NK-92 treated with Interleukin-12 subunit alpha and Interleukin-12 subunit beta, amount 100 ng/mL, for 24 hours (cell line): Measurements from ENCODE around the gene STMN1.

Experiments
- DNase-seq: peaks from one replicate; lab custom pipeline; 2025; lab: John Stamatoyannopoulos, UW

Gene STMN1

DNA sequence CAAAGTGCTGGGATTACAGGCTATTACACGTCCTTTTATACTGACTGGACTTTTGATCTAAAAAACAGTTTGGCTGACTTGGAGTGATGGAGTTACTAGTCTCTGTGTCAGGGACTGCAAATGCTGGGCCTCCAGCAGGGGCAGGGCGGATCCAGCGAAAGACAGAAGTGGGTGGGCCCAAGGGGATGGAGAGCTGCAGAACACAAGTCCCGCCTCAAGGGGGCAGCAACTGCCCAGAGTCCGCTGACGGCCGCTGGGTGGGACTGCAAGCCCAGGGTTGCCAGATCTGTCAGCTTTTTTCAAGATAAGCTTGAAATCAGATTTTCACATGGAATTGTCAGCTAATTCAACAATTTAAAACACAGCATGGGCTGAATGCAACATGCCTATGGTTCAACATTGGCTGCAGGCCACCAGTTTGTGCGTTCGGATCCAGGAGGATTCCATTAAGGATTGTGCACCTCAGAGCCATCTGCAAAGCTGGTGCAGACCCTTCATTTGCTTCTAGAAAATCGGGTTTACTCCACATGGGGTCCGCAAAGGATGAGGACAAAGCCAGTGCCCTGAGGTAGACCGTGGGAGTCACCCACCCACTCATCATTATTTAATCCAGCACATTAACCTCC lies 10.7 kb downstream of the STMN1 start:
- DNase-seq, result peak; percentile 70

DNA sequence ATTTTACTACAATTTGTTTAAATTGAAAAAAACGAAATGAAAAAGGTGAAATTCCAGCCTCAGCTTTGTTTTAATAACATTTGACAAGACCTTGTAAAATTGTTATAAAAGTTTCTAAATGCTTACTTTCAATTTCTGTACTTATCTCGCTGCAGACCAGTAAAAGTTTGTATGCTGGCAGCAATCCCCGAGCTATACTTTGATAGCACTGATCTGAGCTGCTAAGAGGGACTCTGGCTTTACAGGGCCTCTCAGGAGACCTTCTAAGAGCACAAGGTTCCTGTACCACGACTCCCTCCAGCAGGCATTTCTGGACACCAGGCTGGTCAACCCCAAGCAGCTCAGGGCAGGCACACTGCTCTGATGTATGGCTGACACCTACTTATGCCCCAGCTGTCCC lies 13.1 kb downstream of the STMN1 start:
- no peak for DNase-seq

GRCh38 chr1:25891606-25892005 lies 14.6 kb downstream of the STMN1 start:
- no peak for DNase-seq

- DNase-seq, result no peak
These were observed 15.8 kb downstream of the STMN1 start for GRCh38 chr1:25890239-25891034.

- no peak for DNase-seq
These were observed 16.7 kb downstream of the STMN1 start for GRCh38 chr1:25889470-25889869.

DNA sequence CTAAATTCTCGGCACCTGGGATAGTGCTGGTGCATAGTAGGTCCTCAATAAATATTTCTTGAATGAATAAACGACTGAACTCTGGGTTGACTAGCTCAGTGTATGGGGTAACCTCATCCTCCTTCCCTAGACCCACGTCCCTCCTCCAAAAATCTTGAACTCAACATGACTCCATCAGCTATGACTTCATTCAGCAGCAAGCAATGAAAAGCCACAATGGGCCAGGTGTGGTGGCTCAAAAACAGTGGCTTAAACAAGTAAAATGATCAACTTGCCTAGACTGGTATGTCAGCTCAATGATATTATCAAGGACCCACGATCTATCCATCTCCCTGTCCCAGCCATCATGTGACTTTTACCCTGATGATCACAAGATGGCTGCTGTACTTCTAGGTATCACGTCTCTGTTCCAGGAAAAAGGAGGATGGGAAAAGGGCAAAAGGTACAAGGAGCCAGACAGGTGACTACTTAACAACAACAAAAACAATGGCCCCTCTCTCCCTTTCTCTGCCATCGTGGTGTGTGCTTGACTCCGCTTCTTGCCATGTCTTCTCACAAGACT lies 17.7 kb downstream of the STMN1 start:
- DNase-seq, result no peak

DNA sequence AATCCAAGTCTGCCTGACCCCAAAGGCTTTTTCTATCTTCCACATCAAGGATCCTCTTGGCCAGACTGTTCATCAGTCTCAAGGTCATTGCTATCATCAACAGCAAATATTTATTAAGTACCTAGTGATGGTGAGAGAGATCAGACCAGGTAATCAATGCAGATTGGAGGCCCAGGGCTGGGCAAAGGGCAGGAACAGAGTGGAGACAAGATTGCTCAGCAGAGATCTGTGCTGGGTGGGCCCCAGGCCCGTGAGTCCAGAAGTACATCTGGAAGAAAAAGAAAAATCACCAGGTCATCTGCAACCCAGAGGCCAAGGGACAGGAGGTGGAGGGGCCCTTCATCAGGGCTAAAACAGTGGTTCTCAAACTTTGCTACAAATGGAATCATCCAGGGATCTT lies 20.6 kb downstream of the STMN1 start:
- no peak for DNase-seq

GRCh38 chr1:25881266-25881665 lies 25.0 kb downstream of the STMN1 start:
- DNase-seq, result no peak

- DNase-seq, result no peak
These were observed 25.7 kb downstream of the STMN1 start for GRCh38 chr1:25880518-25880917.

- DNase-seq, result no peak
These were observed 26.5 kb downstream of the STMN1 start for GRCh38 chr1:25879675-25880074.

- no peak for DNase-seq
These were observed 27.5 kb downstream of the STMN1 start for GRCh38 chr1:25878690-25879089.

DNA sequence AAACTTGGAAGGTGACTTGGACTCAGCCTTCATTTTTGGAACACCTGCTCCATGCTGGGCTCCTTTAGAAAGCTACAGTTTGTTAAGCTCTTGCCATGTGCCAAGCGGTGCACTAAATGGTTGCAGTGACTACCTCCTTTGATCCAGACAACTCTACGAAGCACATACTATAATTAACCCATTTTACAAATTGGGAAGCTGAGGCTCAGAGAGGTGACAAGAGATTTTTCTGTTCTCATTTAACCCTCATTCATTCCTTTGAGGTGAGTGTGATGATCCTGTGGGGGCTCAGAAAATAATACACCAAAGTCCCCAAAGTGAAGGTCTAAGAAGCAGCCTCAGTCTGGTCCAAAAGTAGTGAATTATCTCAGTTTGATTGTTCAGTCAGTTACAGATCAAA lies 29.1 kb downstream of the STMN1 start:
- DNase-seq, result no peak

DNA sequence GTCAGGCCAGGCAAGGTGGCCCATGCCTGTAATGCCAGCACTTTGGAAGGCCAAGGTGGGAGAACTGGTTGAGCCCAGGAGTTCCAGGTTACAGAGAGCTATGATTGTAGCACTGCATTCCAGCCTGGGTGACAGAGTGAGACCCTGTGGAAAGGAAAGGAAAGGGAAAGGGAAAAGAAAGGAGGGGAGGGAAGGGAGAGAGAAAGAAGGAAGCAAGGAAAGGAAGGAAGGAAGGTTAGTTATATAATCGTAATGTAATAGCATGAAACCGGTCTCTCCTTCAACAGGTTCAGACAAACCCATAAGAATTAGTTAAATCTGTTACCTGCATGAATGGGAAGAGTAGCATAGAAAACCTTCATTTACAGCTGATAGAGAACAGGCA lies 29.5 kb downstream of the STMN1 start:
- DNase-seq, result no peak

- no peak for DNase-seq
These were observed 30.1 kb downstream of the STMN1 start for GRCh38 chr1:25875856-25876692.

DNA sequence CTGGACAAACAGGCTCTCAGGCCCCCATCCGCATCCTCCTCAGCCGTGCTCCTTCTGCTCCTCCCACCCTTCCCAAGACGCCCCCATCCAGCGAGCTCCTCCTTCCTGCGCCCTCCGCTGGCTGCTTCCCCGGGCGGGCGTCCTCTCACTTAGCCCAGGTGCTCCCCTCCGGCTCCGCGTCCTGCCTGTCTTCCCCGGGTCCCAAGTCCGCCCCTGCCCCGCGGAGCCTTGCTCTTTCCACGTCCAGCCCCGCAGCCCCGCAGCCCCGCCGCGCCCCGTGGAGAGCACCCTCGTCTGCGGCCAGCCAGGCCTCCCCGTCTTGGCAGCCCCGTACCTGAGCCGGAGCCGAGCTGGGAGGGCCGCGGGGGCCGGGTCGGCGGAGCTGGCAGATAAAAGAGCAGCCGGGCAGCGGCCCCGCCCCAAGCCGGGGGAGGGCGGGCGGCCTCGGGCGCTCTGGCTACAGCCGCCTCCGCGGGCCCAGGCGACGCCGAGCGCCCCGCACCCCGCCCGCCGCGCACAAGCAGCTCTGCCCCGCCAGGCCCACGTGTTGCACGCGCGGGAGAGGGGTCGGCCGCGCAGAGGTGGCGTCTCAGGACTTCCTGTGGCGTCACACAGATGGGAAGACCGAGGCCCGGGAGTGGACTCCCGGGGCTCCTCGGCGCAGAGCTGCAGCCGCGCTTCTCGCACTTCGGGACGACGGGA lies 30.9 kb downstream of the STMN1 start, which contains the start of gene PAQR7:
Gene PAQR7, minus strand, starts transcription at position 555 of the 702 bp plus-strand sequence. CDS start 11,869 bp downstream, outside the sequence.
- DNase-seq, result no peak

- no peak for DNase-seq
These were observed 31.5 kb downstream of the STMN1 start for GRCh38 chr1:25874635-25875153.

DNA sequence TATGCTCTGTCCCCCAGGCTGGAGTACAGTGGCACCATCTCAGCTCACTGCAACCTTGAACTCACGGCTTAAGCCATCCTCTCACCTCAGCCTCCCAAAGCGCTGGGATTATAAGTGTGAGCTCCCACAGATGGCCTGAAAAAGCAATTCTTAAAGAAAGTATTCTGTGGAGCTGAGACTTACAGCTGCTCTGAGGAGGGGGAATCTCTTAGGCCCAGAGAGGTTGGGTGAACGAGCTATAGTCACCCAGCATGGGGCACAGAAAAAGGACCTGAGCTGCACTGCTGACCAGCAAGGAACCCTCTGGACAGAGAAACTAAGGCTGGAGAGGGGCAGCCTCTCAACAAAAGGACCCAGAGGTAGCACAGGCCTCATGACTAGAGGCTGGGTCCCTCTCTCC lies 32.0 kb downstream of the STMN1 start:
- DNase-seq, result no peak

DNA sequence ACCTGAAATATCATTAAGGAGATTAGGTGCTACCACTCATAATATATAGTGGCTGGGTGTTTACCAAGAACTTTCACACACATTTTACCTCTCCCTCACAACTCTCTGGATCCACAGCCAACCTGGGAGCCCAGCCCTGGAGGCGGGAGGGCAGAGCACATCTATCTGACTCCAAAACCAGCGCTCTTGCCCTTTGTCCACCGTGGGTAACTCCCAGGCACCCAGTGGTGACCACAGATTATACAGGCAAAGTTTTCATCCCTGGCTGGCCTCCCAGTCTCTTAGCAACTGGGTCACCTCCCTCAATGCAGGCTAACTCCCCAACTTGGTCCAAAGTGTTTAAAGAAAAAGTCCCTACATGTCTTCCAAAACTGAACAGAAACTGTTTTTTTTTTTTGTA lies 33.1 kb downstream of the STMN1 start:
- DNase-seq, result no peak

- no peak for DNase-seq
These were observed 33.5 kb downstream of the STMN1 start for GRCh38 chr1:25872713-25873112.

- DNase-seq, result no peak
These were observed 34.3 kb downstream of the STMN1 start for GRCh38 chr1:25871704-25872494.
